HG03196 (cell line): ENCODE data around the gene LHX6.

Experiments used
- ATAC-seq: cut with Tn5 transposase; IDR thresholded peaks from one replicate; pipeline ENCODE4 v1.9.1; 2021; ENCODE audit not compliant: unreplicated experiment

The LHX6 gene

GRCh38 chr9:122228568-122229484, at the start of gene LHX6:
TSS of gene LHX6 (minus strand) at chr9:122228957. CDS start at chr9:122228740, 217 bp downstream.
- ATAC-seq: no peak

DNA sequence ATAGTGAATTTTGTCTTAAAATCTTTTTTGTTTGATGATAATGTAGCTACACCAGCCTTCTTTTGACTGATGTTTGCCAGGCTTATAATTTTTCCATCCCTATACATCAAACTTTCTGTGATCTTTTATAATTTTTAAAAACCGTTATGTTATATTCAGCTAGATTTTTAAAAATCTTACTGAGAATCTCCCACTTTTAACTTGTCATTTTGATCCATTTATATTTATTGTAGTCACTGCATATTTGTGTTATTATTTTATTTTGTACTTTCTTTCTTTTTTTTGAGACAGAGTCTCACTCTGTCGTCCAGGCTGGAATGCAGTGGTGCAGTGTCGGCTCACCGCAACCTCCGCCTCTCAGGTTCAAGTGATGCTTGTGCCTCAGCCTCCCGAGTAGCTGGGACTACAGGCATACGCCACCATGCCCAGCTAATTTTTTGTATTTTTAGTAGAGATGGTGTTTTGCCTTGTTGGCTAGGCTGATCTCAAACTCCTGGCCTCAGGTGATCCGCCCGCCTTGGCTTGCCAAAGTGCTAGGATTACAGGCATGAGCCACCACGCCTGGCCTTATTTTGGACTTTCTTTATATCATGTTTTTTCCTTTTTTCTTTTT, 48.6 kb upstream of the LHX6 start:
- ATAC-seq: no peak

GRCh38 chr9:122276096-122276495, 47.3 kb upstream of the LHX6 start:
- no peak for ATAC-seq

DNA sequence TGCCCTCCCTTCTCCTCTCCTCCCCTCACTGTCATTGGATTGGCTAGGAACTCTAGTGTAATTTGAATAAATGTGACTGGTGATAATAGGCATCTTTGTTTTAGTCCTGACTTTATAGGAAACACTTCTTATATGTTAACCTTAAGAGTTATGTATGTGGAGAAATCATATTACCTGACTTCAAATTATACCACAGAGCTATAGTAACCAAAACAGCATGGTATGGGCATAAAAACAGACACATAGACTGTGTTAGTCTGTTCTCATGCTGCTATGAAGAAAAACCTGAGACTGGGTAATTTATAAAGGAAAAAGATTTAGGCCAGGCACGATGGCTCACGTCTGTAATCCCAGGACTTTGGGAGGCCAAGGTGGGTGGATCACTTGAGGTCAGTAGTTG, 45.3 kb upstream of the LHX6 start:
- ATAC-seq: no peak

DNA sequence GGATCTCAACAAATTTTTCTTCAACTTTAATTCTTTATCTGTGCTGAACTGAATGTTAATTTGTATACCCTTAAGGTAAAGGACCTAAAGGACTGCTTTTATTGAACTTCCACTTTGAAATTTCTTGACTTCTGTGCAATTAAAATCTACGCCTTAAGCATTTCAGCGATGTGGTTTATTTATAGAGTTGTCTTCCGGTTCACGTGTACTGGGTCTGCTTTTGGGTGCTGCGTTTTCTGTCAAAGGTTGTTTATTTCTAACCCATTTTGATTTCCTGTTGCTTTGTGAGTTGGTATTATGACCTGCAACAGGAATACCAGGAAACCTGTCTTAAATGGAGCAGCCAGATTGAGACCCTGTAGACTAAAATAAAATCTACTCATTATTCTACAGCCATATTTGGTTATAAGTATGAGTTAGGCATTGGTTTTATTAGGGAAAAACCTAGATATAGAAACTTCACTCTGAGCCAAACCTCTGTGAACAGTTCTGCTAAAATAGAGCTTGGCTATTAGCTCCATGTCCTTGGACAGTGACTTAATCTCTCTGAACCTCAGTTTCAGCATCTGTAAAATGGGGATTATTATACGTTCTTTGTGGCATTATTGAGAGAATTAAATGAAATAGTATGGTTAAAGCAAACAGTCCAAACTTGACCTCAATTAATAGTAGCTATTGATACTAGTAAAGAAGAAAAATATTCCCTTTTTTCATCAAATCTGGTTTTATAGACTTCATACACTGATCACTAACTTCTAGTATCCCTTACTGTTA, 39.5 kb upstream of the LHX6 start:
- no peak for ATAC-seq

GRCh38 chr9:122265149-122265915, 36.6 kb upstream of the LHX6 start:
- peak; percentile 37 for ATAC-seq

GRCh38 chr9:122264360-122265148, 35.8 kb upstream of the LHX6 start, which contains the start of the genes MRRF and RBM18:
TSS of gene MRRF (plus strand) at chr9:122264882. CDS start at chr9:122270892, 6,010 bp downstream.
TSS of gene RBM18 (minus strand) at chr9:122264840. CDS start at chr9:122261492, 3,348 bp downstream.
- ATAC-seq: peak; percentile 78

DNA sequence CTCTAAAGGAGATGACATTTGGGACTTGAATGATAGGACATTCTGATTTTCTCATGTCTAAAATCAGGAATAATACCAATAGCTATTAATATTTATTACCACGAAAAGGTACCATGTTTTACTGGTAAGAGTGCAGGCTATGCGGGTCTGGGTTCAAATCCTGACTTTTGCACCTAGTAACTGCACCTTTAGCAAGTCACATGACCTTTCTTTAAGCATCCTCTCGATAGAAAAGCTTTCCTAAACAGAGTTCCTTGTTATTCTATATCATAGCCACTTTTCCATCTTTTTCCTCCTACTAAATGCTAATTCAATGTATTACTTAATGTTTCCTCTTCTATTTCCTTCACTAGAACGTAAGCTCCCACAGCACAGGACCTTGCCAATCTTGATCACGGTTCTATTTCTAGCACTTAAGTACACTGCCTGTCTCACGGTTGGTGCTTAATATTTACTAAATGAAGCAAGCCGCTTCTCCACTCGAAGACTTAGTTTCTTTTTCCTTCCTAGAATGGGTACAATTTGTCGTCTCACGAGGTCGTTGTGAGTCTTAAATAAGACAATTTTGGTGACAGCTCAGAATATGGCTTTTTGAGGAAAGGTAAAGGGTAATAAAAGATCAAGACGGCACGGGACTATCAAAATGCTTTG, 35.1 kb upstream of the LHX6 start:
- ATAC-seq: peak; percentile 6

DNA sequence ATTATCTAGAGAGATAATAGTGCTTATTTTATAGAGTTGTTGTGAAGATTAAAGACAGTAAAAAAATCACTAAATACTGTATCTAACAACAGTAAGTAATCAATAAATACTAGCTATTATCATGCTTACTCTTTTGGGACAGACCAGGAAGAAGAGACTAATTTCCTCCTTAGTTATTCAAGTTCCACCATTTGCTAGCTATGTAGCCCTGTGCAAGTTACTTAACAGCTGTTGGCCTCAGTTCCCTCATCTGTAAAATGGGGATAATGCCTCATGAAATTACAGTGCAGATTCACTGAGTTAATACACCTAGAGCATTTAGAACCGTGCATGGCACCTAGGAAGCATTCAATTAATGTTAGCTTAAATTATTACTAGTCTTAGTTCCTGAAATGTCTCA, 33.3 kb upstream of the LHX6 start:
- ATAC-seq: no peak

GRCh38 chr9:122261469-122261881, 32.7 kb upstream of the LHX6 start:
- no peak for ATAC-seq

DNA sequence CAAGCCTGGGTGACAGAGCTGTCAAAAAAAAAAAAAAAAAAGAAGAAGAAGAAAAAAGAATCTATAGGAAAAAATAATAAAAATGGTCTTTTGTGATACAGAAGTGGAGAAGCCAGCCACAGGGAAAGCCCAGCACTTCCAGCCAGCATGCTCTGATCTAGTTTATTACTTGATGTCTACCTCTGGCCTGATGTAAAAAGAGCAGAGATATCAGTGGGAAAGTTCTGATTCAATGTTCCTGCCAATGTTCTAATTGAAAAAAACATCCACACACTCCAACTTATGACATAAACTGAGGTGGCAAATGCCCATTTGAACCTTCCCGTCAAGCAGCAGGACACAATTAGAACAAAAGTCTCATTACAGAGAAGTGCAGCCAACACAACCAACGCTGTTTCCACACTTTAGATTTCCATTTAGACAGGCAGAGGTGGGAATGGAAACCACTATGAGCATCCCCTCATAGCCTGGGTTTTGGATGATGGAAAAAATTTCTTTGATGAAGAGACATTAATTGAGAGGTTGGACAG, 30.2 kb upstream of the LHX6 start:
- ATAC-seq: no peak

DNA sequence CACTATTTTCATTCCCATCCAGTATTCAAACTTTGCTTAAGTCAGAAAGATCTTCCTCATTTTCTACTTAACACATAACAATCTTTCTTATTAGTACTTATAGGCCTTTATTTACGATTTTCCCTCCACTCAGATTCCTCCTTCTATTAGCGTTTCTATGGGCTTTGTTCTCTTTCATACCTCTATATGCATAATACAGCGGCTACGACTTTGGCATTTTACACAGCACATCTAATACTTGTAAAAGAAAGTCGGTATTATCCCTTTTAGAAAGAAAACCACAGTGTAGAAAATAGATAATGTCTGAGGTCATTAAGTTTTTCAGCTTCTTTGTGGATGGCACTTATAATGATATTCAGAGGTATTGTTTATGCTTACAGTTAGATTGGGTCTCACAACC, 27.4 kb upstream of the LHX6 start:
- ATAC-seq: no peak

DNA sequence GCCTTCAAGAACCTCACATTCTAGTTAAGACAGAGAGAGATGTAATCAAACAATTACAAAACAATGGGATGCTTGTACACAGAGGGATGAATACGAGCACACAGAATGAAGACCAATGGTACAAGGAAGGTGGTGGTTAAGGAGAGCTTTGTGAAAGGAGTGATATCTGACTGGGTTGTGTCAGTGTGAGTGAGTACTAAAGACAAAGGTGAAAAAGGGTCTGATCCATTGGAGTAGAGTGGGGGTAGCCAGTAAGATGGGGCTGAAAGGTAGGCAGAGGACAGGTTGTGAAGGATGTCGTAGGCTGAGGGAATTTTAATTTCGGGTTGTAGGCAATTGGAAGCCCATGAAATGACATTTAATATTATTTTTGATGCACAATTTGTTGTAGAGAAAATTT, 26.0 kb upstream of the LHX6 start:
- no peak for ATAC-seq

DNA sequence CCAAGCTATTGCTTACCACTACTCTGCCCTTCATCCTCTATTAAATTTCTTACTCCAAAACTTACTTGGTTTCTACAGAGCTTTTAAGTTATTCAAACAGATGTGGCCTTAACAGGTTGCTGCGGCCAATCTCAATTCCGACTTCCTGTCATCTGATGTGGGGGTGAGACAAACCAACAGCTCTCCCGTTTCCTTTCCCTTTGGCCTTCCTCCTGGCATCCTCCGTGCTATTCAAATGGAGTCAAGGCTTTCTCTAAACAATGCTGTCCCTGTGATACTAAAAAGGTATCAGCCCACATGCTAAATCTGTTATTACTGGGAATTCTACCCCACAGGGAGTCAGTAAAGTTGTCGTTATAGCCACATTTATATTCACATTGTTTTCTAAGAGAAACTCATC, 24.0 kb upstream of the LHX6 start:
- no peak for ATAC-seq

DNA sequence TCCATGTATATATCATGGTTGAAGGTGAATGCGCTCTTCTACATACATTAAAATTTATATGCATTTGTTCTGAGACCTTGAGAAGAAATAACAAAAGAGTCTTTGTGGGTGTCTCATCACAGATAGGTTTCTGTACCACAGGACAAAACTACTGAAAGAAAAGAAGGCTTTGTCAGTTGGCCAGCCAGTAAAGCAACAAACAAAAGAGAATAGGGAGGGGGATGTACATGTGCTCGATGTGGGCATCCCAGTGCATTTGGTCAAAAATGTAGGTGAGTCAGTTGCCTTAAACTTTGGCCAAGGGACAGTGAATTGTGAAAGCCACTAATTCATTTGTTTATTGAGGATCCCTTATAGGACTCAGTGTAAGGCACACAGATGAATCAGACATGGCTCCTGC, 22.6 kb upstream of the LHX6 start:
- ATAC-seq: no peak

- no peak for ATAC-seq
Observed at GRCh38 chr9:122248448-122248865, 19.7 kb upstream of the LHX6 start.

DNA sequence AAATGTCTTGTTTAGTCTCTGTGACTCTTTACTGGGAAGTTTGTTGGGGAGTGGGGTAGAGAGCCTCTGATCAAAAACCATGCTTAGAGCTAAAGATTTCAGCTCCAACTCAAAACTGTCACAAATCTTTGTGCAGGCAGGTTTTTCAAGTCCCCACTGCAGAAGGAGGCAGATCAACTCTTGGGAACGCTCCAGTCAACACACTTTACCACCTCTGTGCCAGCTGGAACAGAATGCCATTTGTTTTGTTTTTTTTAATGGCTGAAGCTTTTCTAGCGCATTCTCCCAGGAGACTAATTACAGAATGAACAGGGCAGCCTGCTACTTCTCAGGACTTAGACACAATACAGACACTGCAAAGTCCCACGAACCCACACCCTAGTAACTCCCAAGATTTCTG, 17.9 kb upstream of the LHX6 start:
- ATAC-seq: no peak

- ATAC-seq: no peak
Observed at GRCh38 chr9:122244349-122244748, 15.6 kb upstream of the LHX6 start.

GRCh38 chr9:122239722-122240121, 11.0 kb upstream of the LHX6 start:
- ATAC-seq: no peak
